B cell (primary cell): Measurements from ENCODE around the gene RPIA.

Source experiments
- EZH2 ChIP-seq: IDR thresholded peaks from 2 replicates; pipeline ENCODE4 v1.6.1; 2012; ENCODE audit warnings: borderline replicate concordance, low read depth, mild to moderate bottlenecking, moderate library complexity, low read length; ENCODE audit not compliant: insufficient read depth, poor library complexity, severe bottlenecking
- TF ChIP-seq, protein P1 (sequence below): fragments of 200-600 bp; IDR thresholded peaks from one replicate; pipeline ENCODE4 v1.8.0; 2022; ENCODE audit warnings: antibody characterized with exemption, mild to moderate bottlenecking

- TF ChIP-seq, protein P1, sequence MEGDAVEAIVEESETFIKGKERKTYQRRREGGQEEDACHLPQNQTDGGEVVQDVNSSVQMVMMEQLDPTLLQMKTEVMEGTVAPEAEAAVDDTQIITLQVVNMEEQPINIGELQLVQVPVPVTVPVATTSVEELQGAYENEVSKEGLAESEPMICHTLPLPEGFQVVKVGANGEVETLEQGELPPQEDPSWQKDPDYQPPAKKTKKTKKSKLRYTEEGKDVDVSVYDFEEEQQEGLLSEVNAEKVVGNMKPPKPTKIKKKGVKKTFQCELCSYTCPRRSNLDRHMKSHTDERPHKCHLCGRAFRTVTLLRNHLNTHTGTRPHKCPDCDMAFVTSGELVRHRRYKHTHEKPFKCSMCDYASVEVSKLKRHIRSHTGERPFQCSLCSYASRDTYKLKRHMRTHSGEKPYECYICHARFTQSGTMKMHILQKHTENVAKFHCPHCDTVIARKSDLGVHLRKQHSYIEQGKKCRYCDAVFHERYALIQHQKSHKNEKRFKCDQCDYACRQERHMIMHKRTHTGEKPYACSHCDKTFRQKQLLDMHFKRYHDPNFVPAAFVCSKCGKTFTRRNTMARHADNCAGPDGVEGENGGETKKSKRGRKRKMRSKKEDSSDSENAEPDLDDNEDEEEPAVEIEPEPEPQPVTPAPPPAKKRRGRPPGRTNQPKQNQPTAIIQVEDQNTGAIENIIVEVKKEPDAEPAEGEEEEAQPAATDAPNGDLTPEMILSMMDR = no peak
- no peak for TF ChIP-seq EZH2
Measured at GRCh38 chr2:88658326-88658725, 33.1 kb upstream of the RPIA start.
